Ascending aorta (tissue), 2 donors: ENCODE data around the gene ACSL6. TPM values are rescaled to one million over a fixed set of nuclear protein-coding genes. Genes with fewer than 3 reads are reported as not detected.

Experiments
- DNase-seq, 2 donors: peaks; one replicate each; pipeline ENCODE4 v3.0.0-alpha.2; 2019; ENCODE audit warnings: low spot score in 2 of 2
- H3K27ac ChIP-seq, 2 donors: fragments of 200-600 bp; sonication (generic); one replicate each; pipeline ENCODE4 v1.5.1; 2016 to 2017; ENCODE audit warnings: mild to moderate bottlenecking in 1 of 2
- H3K27me3 ChIP-seq: fragments of 200-600 bp; sonication (generic); one replicate; pipeline ENCODE4 v1.5.1; 2017
- H3K36me3 ChIP-seq, 2 donors: fragments of 200-600 bp; sonication (generic); one replicate each; pipeline ENCODE4 v1.5.1; 2016
- H3K4me1 ChIP-seq, 2 donors: fragments of 200-600 bp; sonication (generic); one replicate each; pipeline ENCODE4 v1.5.1; 2016 to 2017; ENCODE audit warnings: mild to moderate bottlenecking in 1 of 2
- H3K4me3 ChIP-seq, 2 donors: fragments of 200-600 bp; sonication (generic); one replicate each; pipeline ENCODE4 v1.5.1; 2016 to 2017; ENCODE audit warnings: mild to moderate bottlenecking in 1 of 2
- H3K9me3 ChIP-seq, 2 donors: fragments of 200-600 bp; sonication (generic); one replicate each; pipeline ENCODE4 v1.5.1; 2016
- intact Hi-C: fragments of 100-400 bp; cut with DNase I; formaldehyde crosslinking; loops from one replicate; pipeline ENCODE4 v1.15.1; 2023
- total RNA-seq: library from RNA; depleted of rRNA; stranded (reverse); fragments of >200 nt; gene quantifications from one replicate; pipeline ENCODE4 v1.1.0, GENCODE V29; 2016
- TF ChIP-seq, protein P1 (sequence below), 3 experiments: fragments of 200-600 bp in 2 of 3; fragments of 450-650 bp in 1 of 3; sonication (generic) in 2 of 3; IDR thresholded peaks; one replicate each; pipeline ENCODE4 v1.5.1; 2016 to 2019; ENCODE audit warnings: antibody characterized with exemption in 3 of 3, mild to moderate bottlenecking in 1 of 3, moderate library complexity in 1 of 3

Gene ACSL6
- total RNA-seq, 1 donor from 2014 or later: 7.6 TPM

DNA sequence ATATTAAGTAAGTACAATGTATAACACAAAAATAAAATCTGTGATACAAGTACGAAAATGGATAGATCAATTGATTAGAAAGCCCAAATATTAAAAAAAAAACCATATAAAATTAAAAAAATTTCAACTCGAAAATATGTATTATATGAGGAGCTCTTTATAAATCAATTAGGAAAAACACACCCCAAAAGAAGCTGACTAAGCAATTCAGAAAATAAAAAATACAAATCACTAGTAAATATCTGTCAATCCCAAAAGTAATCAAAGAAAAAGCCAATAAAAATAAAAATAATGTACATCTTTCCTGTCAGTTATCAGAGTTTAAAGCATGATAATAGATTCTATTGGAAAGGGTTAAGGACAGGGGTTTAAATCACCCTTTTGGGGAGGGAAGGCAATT, 10.2 kb upstream of the ACSL6 start:
- Histone ChIP-seq H3K27me3 (no peaks in the 10 kb centered on the region), H3K4me3 (no peak overlapping the region), H3K4me1 (no peaks in the 10 kb centered on the region), H3K27ac (no peak overlapping the region), H3K9me3 (no peaks in the 10 kb centered on the region), H3K36me3 (no peaks in the 10 kb centered on the region)
- no peak for DNase-seq
- TF ChIP-seq, protein P1, sequence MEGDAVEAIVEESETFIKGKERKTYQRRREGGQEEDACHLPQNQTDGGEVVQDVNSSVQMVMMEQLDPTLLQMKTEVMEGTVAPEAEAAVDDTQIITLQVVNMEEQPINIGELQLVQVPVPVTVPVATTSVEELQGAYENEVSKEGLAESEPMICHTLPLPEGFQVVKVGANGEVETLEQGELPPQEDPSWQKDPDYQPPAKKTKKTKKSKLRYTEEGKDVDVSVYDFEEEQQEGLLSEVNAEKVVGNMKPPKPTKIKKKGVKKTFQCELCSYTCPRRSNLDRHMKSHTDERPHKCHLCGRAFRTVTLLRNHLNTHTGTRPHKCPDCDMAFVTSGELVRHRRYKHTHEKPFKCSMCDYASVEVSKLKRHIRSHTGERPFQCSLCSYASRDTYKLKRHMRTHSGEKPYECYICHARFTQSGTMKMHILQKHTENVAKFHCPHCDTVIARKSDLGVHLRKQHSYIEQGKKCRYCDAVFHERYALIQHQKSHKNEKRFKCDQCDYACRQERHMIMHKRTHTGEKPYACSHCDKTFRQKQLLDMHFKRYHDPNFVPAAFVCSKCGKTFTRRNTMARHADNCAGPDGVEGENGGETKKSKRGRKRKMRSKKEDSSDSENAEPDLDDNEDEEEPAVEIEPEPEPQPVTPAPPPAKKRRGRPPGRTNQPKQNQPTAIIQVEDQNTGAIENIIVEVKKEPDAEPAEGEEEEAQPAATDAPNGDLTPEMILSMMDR (IDR thresholded peaks at IDR 0.05): no peak
- intact Hi-C loops: no loop called here

DNA sequence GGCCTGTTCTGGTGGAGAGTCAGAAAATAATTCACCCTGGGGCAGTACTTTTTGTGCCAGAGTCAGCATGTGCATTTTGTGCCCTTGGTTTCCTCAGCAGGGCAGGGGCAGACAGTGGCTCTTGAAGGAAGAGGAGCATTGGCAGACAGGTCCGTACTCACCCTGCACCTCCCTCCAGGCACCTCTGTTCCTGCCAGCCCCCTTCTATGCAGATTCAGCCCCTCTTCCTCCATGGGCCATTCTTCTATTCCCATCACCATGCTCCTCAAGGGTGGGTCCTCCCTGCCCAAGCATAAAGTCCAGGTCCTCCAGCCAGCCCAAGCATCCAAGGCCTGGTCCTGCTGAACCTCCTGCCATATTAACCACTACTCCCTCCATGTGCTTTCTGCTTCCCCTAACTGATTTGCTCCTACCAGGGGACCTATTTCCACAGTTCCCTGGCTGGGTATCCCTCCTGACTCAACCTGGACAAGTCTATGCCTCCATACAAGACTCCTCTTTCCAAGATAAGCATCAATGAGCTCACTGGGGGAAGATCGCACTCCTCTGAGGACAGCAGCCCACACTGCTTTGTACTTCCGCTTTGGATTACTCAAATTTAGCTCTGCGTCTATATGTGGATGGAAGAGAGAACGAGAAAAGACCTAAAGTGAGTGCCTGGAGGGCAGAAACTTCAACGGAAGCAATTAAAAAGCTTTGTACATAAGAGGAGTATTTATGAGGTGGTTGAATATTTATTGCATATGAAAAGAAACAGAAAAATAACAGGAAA, 9.3 kb upstream of the ACSL6 start:
- Histone ChIP-seq H3K27ac (no peak overlapping the region), H3K9me3 (no peaks in the 10 kb centered on the region), H3K4me1 (no peaks in the 10 kb centered on the region), H3K4me3 (no peak overlapping the region), H3K36me3 (no peaks in the 10 kb centered on the region), H3K27me3 (no peaks in the 10 kb centered on the region)
- peak in 1 of 2 donors; percentile 39 for DNase-seq
- TF ChIP-seq, protein P1 (IDR thresholded peaks at IDR 0.05): no peak
- intact Hi-C loops: no loop called here

DNA sequence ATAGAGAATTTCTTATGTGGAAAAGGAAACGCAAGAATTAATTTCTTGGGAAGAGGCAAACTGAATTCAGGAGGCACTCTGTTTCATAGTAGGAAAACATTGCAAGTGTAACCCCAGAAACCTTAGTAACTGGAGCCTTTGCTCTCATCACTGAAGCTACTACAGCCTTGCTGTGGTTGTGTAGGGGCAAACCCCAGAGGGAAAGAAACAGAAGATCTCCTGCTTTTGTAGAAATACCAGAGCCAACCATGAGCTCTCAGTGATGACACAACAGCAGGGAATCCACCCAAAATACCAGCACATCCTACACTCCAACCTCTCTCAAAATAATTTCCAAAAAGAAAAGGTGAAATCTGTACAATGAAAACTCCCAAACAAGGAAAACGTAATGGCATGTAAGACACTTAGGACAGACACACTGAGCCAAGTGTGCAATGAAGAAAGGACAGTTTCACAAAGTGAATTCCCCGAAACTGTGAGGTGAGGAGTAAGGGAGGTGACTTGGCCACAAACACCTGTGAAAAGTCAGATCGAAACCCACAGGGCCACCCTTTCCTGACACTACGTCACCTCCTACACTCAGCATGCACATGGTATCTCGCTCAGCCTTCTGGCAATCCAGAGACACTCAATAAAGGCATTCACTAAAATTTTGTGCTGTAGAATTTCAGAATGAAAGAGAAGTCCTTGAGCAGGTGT, 8.5 kb upstream of the ACSL6 start:
- TF ChIP-seq, protein P1 (IDR thresholded peaks at IDR 0.05): no peak
- intact Hi-C loops: no loop called here
- DNase-seq: peak in 1 of 2 donors; percentile 52
- no peaks in the 10 kb centered on the region for H3K4me1 ChIP-seq
- no peak overlapping the region for H3K4me3 ChIP-seq
- no peak overlapping the region for H3K27ac ChIP-seq
- no peaks in the 10 kb centered on the region for H3K36me3 ChIP-seq
- H3K9me3 ChIP-seq: no peaks in the 10 kb centered on the region
- H3K27me3 ChIP-seq: no peaks in the 10 kb centered on the region

DNA sequence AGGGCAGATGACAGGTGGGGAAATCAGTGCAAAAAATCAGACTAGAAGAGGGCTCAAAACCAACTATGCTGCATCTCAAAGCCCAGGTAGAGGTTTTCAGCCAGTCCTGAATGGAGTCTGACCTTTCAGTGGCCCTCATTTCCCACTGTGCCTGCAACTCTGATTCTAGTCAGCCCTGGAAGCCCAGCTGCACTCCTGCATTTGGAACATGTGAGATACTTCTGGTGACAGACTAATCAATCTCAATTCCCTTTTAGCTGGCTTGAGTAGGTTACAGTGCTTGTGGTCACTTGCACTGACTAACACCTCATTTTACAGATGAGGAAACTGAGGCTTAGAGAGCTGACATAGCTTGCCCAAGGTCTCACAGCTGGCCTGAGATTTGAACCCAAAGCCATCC, 7.9 kb upstream of the ACSL6 start:
- no peaks in the 10 kb centered on the region for H3K9me3 ChIP-seq
- intact Hi-C loops: no loop called here
- no peak for DNase-seq
- H3K27me3 ChIP-seq: no peaks in the 10 kb centered on the region
- H3K4me3 ChIP-seq: no peak overlapping the region
- no peaks in the 10 kb centered on the region for H3K36me3 ChIP-seq
- H3K4me1 ChIP-seq: no peaks in the 10 kb centered on the region
- TF ChIP-seq, protein P1 (IDR thresholded peaks at IDR 0.05): no peak
- no peak overlapping the region for H3K27ac ChIP-seq

DNA sequence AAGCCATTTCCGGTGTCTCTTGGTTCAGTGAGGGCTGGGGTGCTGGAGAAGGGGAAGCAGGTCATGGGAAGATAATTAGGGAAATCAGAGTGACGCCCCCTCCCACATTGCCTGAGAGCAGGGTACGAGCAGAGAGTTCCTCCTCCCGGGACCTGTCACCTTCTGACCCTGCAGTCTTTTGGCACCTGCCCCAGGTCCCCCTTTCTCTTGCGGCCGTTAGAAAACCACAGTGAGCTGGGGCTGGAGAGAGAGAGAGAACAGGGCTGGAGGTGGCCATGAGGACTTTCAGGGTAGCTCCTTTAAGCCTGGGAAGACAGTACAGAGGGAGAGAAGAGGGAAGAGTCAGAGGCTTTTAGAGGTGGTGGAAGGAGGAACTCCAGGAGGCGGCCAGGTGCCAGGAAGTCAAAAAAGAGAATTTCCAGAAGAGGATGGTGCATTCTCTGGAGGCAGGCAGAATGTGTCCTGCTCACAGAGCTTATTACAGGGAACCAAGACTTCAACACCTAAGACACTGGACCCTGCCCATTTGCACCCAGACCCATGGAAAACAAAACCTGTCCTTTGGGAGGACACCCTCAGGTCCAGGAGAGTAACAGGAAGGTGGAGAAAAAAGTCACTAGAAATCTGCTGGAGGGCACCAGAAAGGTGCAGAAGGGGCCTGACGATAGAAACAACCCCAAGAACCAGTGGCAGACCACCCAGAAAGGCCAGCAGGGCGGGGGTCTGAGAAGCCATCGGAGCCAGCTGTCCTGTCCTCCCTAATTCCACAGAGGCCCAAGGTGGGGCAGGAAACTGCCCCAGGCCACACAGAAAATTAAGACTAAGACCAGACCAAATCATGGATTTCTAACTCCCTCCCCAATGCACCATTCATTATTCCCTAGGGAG, 6.5 kb upstream of the ACSL6 start:
- no peak overlapping the region for H3K4me3 ChIP-seq
- TF ChIP-seq, protein P1 (IDR thresholded peaks at IDR 0.05): no peak
- H3K27me3 ChIP-seq: no peaks in the 10 kb centered on the region
- no peaks in the 10 kb centered on the region for H3K4me1 ChIP-seq
- peak in 1 of 2 donors; percentile 54 for DNase-seq
- intact Hi-C loops: no loop called here
- no peaks in the 10 kb centered on the region for H3K36me3 ChIP-seq
- no peak overlapping the region for H3K27ac ChIP-seq
- no peaks in the 10 kb centered on the region for H3K9me3 ChIP-seq
